ENCODE data around the gene ALOX12.

- TF ChIP-seq CTCF (IDR thresholded peaks at IDR 0.05) (no peak), EZH2phosphoT487 (IDR thresholded peaks at IDR 0.05) (no peak)
Observed at GRCh38 chr17:6959700-6960099, 36.1 kb upstream of the ALOX12 start.
